Mesothelial cell of epicardium (in vitro differentiated cells): ENCODE results near the gene CDC42BPA. TPM values are rescaled to one million over a fixed set of nuclear protein-coding genes. Genes with fewer than 3 reads are reported as not detected.

Source experiments
- DNase-seq, 2 experiments: peaks; one replicate each; pipeline ENCODE4 v3.0.0; 2021; ENCODE audit warnings: low spot score in 2 of 2; ENCODE audit not compliant: unreplicated experiment in 2 of 2
- H3K27ac Mint-ChIP-seq: 2 replicates; pipeline ENCODE4 v1.8.0; 2021; ENCODE audit warnings: mixed read lengths
- H3K27me3 Mint-ChIP-seq: 2 replicates; pipeline ENCODE4 v1.8.0; 2021; ENCODE audit warnings: low read depth, mixed read lengths
- H3K36me3 Mint-ChIP-seq: 2 replicates; pipeline ENCODE4 v1.8.0; 2021; ENCODE audit warnings: mixed read lengths
- H3K4me1 Mint-ChIP-seq: 2 replicates; pipeline ENCODE4 v1.8.0; 2021; ENCODE audit warnings: mixed read lengths
- H3K4me3 Mint-ChIP-seq: 2 replicates; pipeline ENCODE4 v1.8.0; 2021; ENCODE audit warnings: mild to moderate bottlenecking, moderate library complexity, mixed read lengths
- H3K9me3 Mint-ChIP-seq: 2 replicates; pipeline ENCODE4 v1.8.0; 2021; ENCODE audit warnings: mixed read lengths
- CTCF ChIP-seq: fragments of 200-600 bp; sonication (generic); IDR thresholded peaks from one replicate; pipeline ENCODE4 v1.5.0; 2021; ENCODE audit warnings: antibody characterized with exemption; ENCODE audit not compliant: unreplicated experiment
- total RNA-seq: library from RNA; stranded (reverse); gene quantifications from 3 replicates; pipeline ENCODE4 v1.2.1, GENCODE V29; 2021

The CDC42BPA gene
- total RNA-seq, result 36.8 to 44.4 TPM (median 43.2 TPM) in 3 replicates

- H3K27me3 Mint-ChIP-seq, result peaks cover 8% of the 10 kb centered on the region
- H3K27ac Mint-ChIP-seq, result peak within 1 kb of the TSS; percentile 96
- H3K9me3 Mint-ChIP-seq, result no peaks in the 10 kb centered on the region
- peaks cover 37% of the 10 kb centered on the region for H3K4me1 Mint-ChIP-seq
- no peak for TF ChIP-seq CTCF
- DNase-seq, result peak; percentile 80 to 86
- H3K36me3 Mint-ChIP-seq, result no peaks in the 10 kb centered on the region
- peak within 1 kb of the TSS; percentile 85 for H3K4me3 Mint-ChIP-seq
Measured at GRCh38 chr1:227318016-227318852, at the start of gene CDC42BPA. CDC42BPA (minus strand) TSS chr1:227318492; CDS start chr1:227317182, 1,310 bp downstream.

DNA sequence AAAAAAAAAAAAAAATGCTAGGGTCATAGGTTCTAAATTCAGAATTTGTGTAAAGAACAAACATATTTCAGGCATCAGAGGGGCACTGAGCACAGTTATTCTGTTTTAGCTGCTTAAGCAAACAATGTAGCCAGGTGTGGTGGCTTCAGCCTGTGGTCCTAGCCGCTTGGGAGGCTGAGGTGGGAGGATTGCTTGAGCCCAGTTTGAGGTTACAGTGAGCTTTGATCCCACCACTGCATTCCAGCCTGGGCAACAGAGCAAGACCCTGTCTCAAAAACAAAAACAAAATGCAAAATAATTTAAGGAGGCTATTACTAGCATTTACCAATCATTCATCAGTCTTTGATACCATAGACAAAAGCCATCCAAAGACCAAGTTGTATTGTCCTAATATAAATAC lies 49.7 kb upstream of the CDC42BPA start:
- H3K4me1 Mint-ChIP-seq, result no peaks in the 10 kb centered on the region
- no peak for DNase-seq
- TF ChIP-seq CTCF, result no peak
- no peak overlapping the region for H3K4me3 Mint-ChIP-seq
- H3K27me3 Mint-ChIP-seq, result no peaks in the 10 kb centered on the region
- no peaks in the 10 kb centered on the region for H3K36me3 Mint-ChIP-seq
- no peak overlapping the region for H3K27ac Mint-ChIP-seq
- H3K9me3 Mint-ChIP-seq, result no peaks in the 10 kb centered on the region

DNA sequence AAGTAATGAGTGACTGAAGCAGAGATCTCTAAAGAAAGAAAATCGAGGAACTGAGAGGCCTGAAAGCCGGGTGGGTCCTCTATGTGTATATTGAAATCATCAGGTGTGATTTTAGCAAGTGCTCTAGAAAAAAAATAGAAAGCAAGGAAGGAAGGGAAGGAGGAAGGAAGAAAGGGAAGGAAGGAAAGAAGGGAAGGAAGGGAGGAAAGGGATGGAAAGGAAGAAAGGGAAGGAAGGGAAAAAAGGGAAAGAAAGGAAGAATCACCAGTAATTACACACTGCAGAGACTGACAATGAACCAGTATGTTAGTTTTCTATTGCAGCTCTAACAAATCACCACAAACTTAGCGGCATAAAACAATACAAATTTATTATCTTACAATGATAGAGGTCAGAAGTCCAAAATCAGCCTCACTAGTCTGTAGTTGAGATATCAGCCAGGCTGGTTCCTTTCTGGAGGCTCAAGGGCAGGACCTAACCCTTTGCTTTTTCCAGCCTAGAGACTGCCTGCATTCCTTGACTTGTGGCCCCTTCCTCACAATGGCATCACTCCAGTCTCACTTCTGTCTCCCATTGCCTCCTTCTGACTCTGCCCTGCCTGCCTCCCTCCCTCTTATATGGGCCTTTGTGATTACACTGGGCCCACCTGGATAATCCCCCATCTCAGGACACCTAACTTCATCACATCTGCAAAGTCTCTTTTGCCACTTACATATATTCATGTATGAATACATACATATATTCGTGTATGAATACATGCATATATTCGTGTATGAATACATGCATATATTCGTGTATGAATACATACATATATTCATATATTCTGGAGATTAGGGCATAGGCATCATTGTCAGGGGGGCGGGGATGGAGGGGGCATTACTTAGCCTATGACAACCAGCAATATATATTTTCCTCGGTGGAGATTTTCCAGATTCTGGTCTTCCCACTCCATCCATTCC lies 47.5 kb upstream of the CDC42BPA start:
- H3K27me3 Mint-ChIP-seq, result no peaks in the 10 kb centered on the region

GRCh38 chr1:227364657-227365056 lies 46.4 kb upstream of the CDC42BPA start:
- DNase-seq, result no peak
- no peak overlapping the region for H3K4me3 Mint-ChIP-seq
- no peaks in the 10 kb centered on the region for H3K36me3 Mint-ChIP-seq
- TF ChIP-seq CTCF, result no peak
- no peak overlapping the region for H3K27ac Mint-ChIP-seq
- H3K4me1 Mint-ChIP-seq, result no peaks in the 10 kb centered on the region
- H3K27me3 Mint-ChIP-seq, result no peaks in the 10 kb centered on the region
- H3K9me3 Mint-ChIP-seq, result no peaks in the 10 kb centered on the region

More for the DNA sequence above, 47.5 kb upstream of the CDC42BPA start:
- DNase-seq, result no peak
- Mint-ChIP-seq H3K9me3 (no peaks in the 10 kb centered on the region), H3K4me3 (no peak overlapping the region), H3K4me1 (no peaks in the 10 kb centered on the region), H3K36me3 (no peaks in the 10 kb centered on the region), H3K27ac (no peak overlapping the region)
- TF ChIP-seq CTCF, result no peak

GRCh38 chr1:227363825-227364224 lies 45.5 kb upstream of the CDC42BPA start:
- Mint-ChIP-seq H3K4me3 (no peak overlapping the region), H3K9me3 (no peaks in the 10 kb centered on the region), H3K27ac (no peak overlapping the region), H3K27me3 (no peaks in the 10 kb centered on the region), H3K36me3 (no peaks in the 10 kb centered on the region), H3K4me1 (no peaks in the 10 kb centered on the region)
- no peak for TF ChIP-seq CTCF
- DNase-seq, result no peak
